ENCODE results near the gene TFB2M. TPM values are rescaled to one million over a fixed set of nuclear protein-coding genes. Genes with fewer than 3 reads are reported as not detected.
A peak's percentile ranks its signal among the peaks of the same experiment; 100 is the strongest.
"Not testable (repeated sequence)": the region's sequence is repeated elsewhere in the genome, so short reads cannot be mapped to it uniquely, and the experiment has no call there.

TFB2M gene
- total RNA-seq, 8 experiments from 2014 or later = 12.0 to 25.5 (median 18.3) TPM

DNA sequence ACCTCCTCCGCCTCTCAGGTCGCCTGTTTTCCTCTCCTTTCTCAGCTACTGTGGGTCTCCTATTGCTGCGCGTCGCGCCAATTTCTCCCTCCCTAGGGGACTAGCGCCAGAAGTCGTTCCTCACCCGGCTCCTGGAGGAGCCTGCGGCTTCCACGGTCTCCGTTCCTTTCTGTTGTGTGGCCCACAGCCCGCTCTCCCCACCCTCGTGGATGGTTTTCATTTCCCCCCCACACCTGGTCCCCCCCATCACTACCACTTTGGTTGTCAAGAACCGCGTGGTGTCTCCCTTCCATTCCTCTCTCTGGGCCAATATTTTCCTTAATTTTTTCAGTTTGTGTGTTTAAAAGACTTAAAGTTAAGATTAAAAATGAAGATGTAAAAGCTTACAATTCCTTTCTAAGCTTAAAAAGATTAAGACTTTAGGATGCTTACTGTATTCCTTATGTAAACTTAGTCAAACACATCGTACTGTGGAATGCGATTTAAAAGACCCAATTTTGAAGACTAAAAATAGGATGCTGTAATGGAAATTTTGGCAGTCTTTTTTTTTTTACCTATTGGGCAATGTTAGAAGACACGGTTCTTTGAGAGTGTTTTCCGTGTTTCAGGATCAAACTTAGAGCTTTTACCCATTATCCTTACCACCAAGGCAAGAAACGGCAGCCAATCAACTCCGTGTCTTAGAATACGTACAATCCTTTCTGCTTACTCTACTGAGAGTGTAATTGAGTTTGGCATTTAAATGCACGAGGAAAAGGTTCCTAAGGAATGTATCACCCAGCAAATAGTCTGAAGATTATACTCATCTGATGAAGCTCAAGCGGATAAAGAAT, 968 bp upstream of the TFB2M start:
- H3K4me1 ChIP-seq (replicated peaks in 1 of 2) = peaks cover 17 to 21% of the 10 kb centered on the region in 2 donors
- peak overlapping the region; percentile 71 to 91 (median 80) for H3K4me3 ChIP-seq
- in situ Hi-C loops (cut with MboI; ENCODE audit: low pct_unique_long_range_greater_than_20kb in 2 of 9, low sequenced_read_pairs in 9 of 9, unreplicated experiment in 9 of 9) = no loop called here
- 0 to 11% (median 2%) methylated on average over 1 to 13 of the region's 25 CpGs; no CpG with 5 or more reads in 1 of the 10 experiments for WGBS, 10 experiments
- H3K27ac ChIP-seq = peak overlapping the region; percentile 76 to 87
- ATAC-seq (replicated peaks in 6 of 8) = peak in 1 of 8 experiments; percentile 3

GRCh38 chr1:246565751-246566127, 322 bp downstream of the TFB2M start:
- in situ Hi-C loops (cut with MboI; ENCODE audit: low pct_unique_long_range_greater_than_20kb in 2 of 9, low sequenced_read_pairs in 9 of 9, unreplicated experiment in 9 of 9) = no loop called here
- peak; percentile 8 to 33 (median 22) for ATAC-seq (replicated peaks in 6 of 8)

DNA sequence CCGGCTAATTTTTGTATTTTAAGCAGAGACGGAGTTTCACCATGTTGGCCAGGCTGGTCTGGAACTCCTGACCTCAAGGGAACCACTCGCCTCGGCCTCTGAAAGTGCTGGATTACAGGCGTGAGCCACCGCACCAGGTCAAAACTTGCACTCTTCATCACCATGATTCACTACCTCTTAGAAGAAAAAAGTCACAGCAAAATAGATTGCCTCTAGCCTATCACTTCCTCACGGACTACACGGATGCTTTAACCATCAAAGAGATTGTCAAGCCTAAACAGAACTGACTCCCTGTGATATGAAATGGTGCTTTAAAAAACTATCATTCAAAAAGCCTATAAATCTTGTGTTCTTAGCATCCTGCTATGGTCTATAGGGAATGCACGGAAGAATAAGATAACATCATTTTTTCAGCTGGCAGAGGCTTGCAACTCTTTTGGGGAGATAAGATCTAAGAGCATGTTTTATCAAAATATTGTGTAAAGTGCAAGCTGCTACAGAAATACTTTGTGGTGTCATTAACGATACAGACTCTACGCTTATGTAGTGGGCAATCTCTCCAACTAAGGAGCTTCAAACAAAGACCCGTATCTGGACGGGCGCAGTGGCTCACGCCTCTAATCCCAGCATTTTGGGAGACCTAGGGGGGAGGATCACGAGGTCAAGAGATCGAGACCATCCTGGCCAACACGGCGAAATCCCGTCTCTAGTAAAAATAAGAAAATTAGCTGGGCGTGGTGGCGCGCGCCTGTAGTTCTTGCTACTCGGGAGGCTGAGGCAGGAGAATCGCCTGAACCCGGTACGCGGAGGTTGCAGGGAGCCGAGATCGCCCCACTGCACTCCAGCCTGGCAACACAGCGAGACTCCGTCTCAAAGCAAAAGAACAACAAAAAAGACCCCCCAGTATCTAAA, 966 bp downstream of the TFB2M start:
- ATAC-seq (replicated peaks in 6 of 8) = no peak
- in situ Hi-C loops (cut with MboI; ENCODE audit: low pct_unique_long_range_greater_than_20kb in 2 of 9, low sequenced_read_pairs in 9 of 9, unreplicated experiment in 9 of 9) = no loop called here
- peak overlapping the region; percentile 71 to 91 (median 80) for H3K4me3 ChIP-seq
- H3K27ac ChIP-seq = peak overlapping the region; percentile 70 to 90
- 9 to 77% (median 54%) methylated on average over 2 to 26 of the region's 33 CpGs for WGBS, 10 experiments
- peaks cover 17 to 21% of the 10 kb centered on the region in 2 donors for H3K4me1 ChIP-seq (replicated peaks in 1 of 2)

More at GRCh38 chr1:246565751-246566127, 322 bp downstream of the TFB2M start:
- H3K4me1 ChIP-seq (replicated peaks in 1 of 2) = peaks cover 17 to 21% of the 10 kb centered on the region in 2 donors
- WGBS, 10 experiments = 0 to 1% (median 0%) methylated on average over 2 to 22 of the region's 25 CpGs; no CpG with 5 or more reads in 2 of the 10 experiments
- H3K27ac ChIP-seq = peak overlapping the region; percentile 70 to 90
- peak overlapping the region; percentile 71 to 91 (median 80) for H3K4me3 ChIP-seq

- H3K4me3 ChIP-seq; H3K27ac ChIP-seq; in situ Hi-C loops (cut with MboI; ENCODE audit: low pct_unique_long_range_greater_than_20kb in 2 of 9, low sequenced_read_pairs in 9 of 9, unreplicated experiment in 9 of 9); ATAC-seq (replicated peaks in 6 of 8): not testable (repeated sequence)
- H3K4me1 ChIP-seq (replicated peaks in 1 of 2) = peaks cover 12% of the 10 kb centered on the region in 2 donors
- 80 to 100% (median 87%) methylated on average over 2 to 10 of the region's 10 CpGs; no CpG with 5 or more reads in 2 of the 10 experiments for WGBS, 10 experiments
These were observed 5.2 kb downstream of the TFB2M start for GRCh38 chr1:246560833-246561232.

- WGBS, 10 experiments = 50 to 100% (median 94%) methylated on average over 1 to 4 of the region's 4 CpGs; no CpG with 5 or more reads in 1 of the 10 experiments
- Histone ChIP-seq H3K4me1 (replicated peaks in 1 of 2) (peaks cover 2% of the 10 kb centered on the region in 2 donors), H3K27ac (no peak overlapping the region), H3K4me3 (no peak overlapping the region)
- no peak for ATAC-seq (replicated peaks in 6 of 8)
- in situ Hi-C loops (cut with MboI; ENCODE audit: low pct_unique_long_range_greater_than_20kb in 2 of 9, low sequenced_read_pairs in 9 of 9, unreplicated experiment in 9 of 9) = no loop called here
These were observed 6.8 kb downstream of the TFB2M start for GRCh38 chr1:246559310-246559709.

GRCh38 chr1:246558041-246558440, 8.0 kb downstream of the TFB2M start:
- in situ Hi-C loops (cut with MboI; ENCODE audit: low pct_unique_long_range_greater_than_20kb in 2 of 9, low sequenced_read_pairs in 9 of 9, unreplicated experiment in 9 of 9) = no loop called here
- WGBS, 10 experiments = 83 to 100% (median 100%) methylated on average over 1 to 2 of the region's 2 CpGs; no CpG with 5 or more reads in 3 of the 10 experiments
- Histone ChIP-seq H3K4me1 (replicated peaks in 1 of 2) (no peaks in the 10 kb centered on the region), H3K4me3 (no peak overlapping the region), H3K27ac (no peak overlapping the region)
- ATAC-seq (replicated peaks in 6 of 8) = no peak

DNA sequence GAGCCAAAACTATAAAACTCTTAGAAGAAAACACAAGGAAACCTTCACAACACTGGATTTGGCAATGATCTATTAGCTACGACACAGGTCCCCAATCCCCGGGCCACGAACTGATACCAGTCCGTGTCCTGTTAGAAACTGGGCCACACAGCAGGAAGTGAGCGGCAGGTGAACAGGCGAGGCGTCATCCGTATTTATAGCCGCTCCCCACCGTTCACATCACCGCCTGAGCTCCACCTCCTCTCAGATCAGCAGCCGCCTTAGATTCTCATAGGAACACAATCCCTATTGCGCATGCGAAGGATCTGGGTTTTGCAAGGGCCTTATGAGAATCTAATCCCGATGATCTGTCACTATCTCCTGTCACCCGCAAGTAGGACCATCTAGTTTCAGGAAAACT, 11.9 kb downstream of the TFB2M start:
- ATAC-seq (replicated peaks in 6 of 8) = no peak
- in situ Hi-C loops (cut with MboI; ENCODE audit: low pct_unique_long_range_greater_than_20kb in 2 of 9, low sequenced_read_pairs in 9 of 9, unreplicated experiment in 9 of 9) = no loop called here
- no peak overlapping the region for H3K27ac ChIP-seq
- WGBS, 10 experiments = 92 to 100% (median 96%) methylated on average over 2 to 16 of the region's 16 CpGs; no CpG with 5 or more reads in 2 of the 10 experiments
- no peak overlapping the region for H3K4me3 ChIP-seq
- H3K4me1 ChIP-seq (replicated peaks in 1 of 2) = no peaks in the 10 kb centered on the region

DNA sequence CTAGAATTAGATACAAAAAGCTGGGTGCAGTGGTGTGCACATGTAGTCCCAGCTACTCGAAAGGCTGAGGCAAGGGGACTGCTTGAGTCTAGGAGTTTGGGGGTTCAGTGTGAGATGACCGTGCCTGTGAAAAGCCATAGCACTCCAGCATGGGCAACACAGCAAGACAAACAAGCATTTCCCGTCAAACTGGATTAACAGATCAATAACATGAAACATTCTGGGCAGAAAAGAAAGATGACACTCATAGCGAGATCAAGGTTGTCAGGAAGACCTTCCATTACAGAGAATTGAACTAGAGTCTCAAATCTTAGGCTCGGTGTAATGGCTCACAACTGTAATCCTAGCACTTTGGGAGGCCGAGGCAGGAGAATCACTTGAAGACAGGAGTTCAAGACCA, 14.0 kb downstream of the TFB2M start:
- in situ Hi-C loops (cut with MboI; ENCODE audit: low pct_unique_long_range_greater_than_20kb in 2 of 9, low sequenced_read_pairs in 9 of 9, unreplicated experiment in 9 of 9) = no loop called here
- Histone ChIP-seq H3K27ac (no peak overlapping the region), H3K4me3 (no peak overlapping the region), H3K4me1 (replicated peaks in 1 of 2) (no peaks in the 10 kb centered on the region)
- 58 to 100% (median 96%) methylated on average over 1 to 6 of the region's 6 CpGs; no CpG with 5 or more reads in 1 of the 10 experiments for WGBS, 10 experiments
- ATAC-seq (replicated peaks in 6 of 8) = no peak

GRCh38 chr1:246550402-246550801, 15.7 kb downstream of the TFB2M start:
- in situ Hi-C loops (cut with MboI; ENCODE audit: low pct_unique_long_range_greater_than_20kb in 2 of 9, low sequenced_read_pairs in 9 of 9, unreplicated experiment in 9 of 9) = no loop called here
- 60 to 100% (median 77%) methylated on average over 2 to 11 of the region's 11 CpGs for WGBS, 10 experiments
- no peak overlapping the region for H3K27ac ChIP-seq
- ATAC-seq (replicated peaks in 6 of 8) = no peak
- H3K4me3 ChIP-seq = no peak overlapping the region
- H3K4me1 ChIP-seq (replicated peaks in 1 of 2) = no peaks in the 10 kb centered on the region

- Histone ChIP-seq H3K4me3 (no peak overlapping the region), H3K4me1 (replicated peaks in 1 of 2) (no peaks in the 10 kb centered on the region), H3K27ac (no peak overlapping the region)
- 53 to 100% (median 60%) methylated on average over 1 to 4 of the region's 4 CpGs; no CpG with 5 or more reads in 2 of the 10 experiments for WGBS, 10 experiments
- in situ Hi-C loops (cut with MboI; ENCODE audit: low pct_unique_long_range_greater_than_20kb in 2 of 9, low sequenced_read_pairs in 9 of 9, unreplicated experiment in 9 of 9) = no loop called here
- no peak for ATAC-seq (replicated peaks in 6 of 8)
These were observed 16.4 kb downstream of the TFB2M start for GRCh38 chr1:246549665-246550064.

DNA sequence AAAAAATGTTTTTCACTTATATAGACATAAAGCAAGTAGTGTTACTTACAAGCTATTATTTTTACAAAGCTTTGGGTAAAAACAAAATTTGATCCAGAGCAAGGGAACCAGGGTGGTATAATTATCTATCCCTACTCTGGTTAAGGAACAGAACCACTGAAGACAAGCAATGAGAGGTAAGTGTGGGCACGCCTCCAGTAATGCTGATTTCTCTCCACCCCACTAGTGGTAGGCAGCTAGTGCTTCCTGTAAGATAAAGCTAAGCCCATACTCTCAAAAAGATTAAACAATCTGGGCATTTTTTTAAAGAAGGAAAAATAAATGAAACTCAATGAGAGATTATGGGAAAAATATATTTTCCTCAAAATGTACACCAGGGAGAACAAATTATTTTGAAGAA, 22.1 kb downstream of the TFB2M start:
- Histone ChIP-seq H3K4me1 (replicated peaks in 1 of 2) (no peaks in the 10 kb centered on the region), H3K27ac (no peak overlapping the region), H3K4me3 (no peak overlapping the region)
- WGBS, 10 experiments = 46 to 100% (median 73%) methylated on average over 1 of the region's 1 CpG; no CpG with 5 or more reads in 2 of the 10 experiments
- ATAC-seq (replicated peaks in 6 of 8) = no peak
- in situ Hi-C loops (cut with MboI; ENCODE audit: low pct_unique_long_range_greater_than_20kb in 2 of 9, low sequenced_read_pairs in 9 of 9, unreplicated experiment in 9 of 9) = no loop called here

DNA sequence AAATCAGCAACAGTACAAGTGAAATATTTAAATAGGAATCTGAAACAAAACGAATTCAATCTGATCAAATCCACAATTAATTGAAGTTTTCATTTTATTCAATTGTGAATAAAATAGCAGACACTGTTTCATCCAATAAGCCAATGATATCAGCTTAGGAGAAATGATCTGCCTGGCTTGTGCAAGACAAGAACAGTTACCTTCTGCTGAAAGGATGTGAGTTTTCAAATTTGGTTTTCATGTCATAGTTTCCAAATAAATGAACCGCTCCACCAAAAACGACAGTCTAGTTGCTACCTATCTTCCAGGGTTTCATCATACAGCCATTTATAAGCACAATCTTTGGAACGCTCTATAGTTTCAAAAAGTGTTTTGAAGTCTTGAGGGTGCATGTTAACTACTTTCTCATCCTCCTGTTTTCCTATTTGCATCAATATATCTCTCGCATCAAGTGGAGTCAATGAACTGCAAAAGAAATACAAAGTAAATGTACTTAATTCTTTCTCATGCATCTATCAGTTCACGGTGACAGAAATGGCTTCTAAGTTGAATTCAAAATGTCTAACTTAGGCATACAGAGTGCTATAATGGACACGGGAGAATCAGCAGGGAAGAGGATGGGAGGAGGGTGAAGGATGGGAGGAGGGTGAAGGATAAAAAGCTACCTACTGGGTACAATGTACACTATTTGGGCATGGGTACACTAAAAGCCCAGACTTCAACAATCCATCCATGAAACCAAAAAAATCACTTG, 25.1 kb downstream of the TFB2M start:
- Histone ChIP-seq H3K4me3 (no peak overlapping the region), H3K27ac (no peak overlapping the region), H3K4me1 (replicated peaks in 1 of 2) (no peaks in the 10 kb centered on the region)
- WGBS, 10 experiments = 75 to 100% (median 88%) methylated on average over 1 to 7 of the region's 7 CpGs
- ATAC-seq (replicated peaks in 6 of 8) = no peak
- in situ Hi-C loops (cut with MboI; ENCODE audit: low pct_unique_long_range_greater_than_20kb in 2 of 9, low sequenced_read_pairs in 9 of 9, unreplicated experiment in 9 of 9) = no loop called here

Measured in motor neuron (in vitro differentiated cells).